Osteoblast (primary cell): Measurements from ENCODE around the gene SYCP2. TPM values are rescaled to one million over a fixed set of nuclear protein-coding genes. Genes with fewer than 3 reads are reported as not detected.

Experiments used
- DNase-seq: peaks from one replicate; pipeline ENCODE4 v3.0.0; 2011; ENCODE audit warnings: low spot score, mixed read lengths; ENCODE audit not compliant: insufficient read length; ENCODE audit errors: missing footprints
- H2AFZ ChIP-seq: 2 replicates; pipeline ENCODE4 v1.6.0; 2011; ENCODE audit warnings: mild to moderate bottlenecking, low read length
- H3K27ac ChIP-seq: 2 replicates; pipeline ENCODE4 v1.5.1; 2011; ENCODE audit warnings: mild to moderate bottlenecking, low read depth, low read length, moderate library complexity
- H3K27me3 ChIP-seq: 2 replicates; pipeline ENCODE4 v1.6.0; 2012; ENCODE audit warnings: mild to moderate bottlenecking, control low read depth, inconsistent platforms, low read length, moderate library complexity; ENCODE audit not compliant: insufficient read depth
- H3K36me3 ChIP-seq: 2 replicates; pipeline ENCODE4 v1.5.1; 2011; ENCODE audit warnings: mild to moderate bottlenecking, low read length, control low read depth, moderate library complexity; ENCODE audit not compliant: insufficient read depth
- H3K4me1 ChIP-seq: 2 replicates; pipeline ENCODE4 v1.5.1; 2011; ENCODE audit warnings: mild to moderate bottlenecking, low read length, control low read depth, moderate library complexity; ENCODE audit not compliant: insufficient read depth
- H3K4me2 ChIP-seq: 2 replicates; pipeline ENCODE4 v1.6.0; 2011; ENCODE audit warnings: mild to moderate bottlenecking, low read length; ENCODE audit not compliant: insufficient read depth
- H3K4me3 ChIP-seq: fragments of 200-600 bp; sonication (generic); 3 replicates; pipeline ENCODE4 v1.5.1; 2012; ENCODE audit warnings: mild to moderate bottlenecking, low read length, inconsistent platforms; ENCODE audit not compliant: insufficient read depth
- H3K79me2 ChIP-seq: 2 replicates; pipeline ENCODE4 v1.6.0; 2012; ENCODE audit warnings: mild to moderate bottlenecking, low read length, control low read depth, inconsistent platforms; ENCODE audit not compliant: insufficient read depth
- H3K9me3 ChIP-seq: 2 replicates; pipeline ENCODE4 v1.5.1; 2011; ENCODE audit warnings: low read depth, low read length, control low read depth
- H4K20me1 ChIP-seq: 2 replicates; pipeline ENCODE4 v1.6.0; 2012; ENCODE audit warnings: mild to moderate bottlenecking, low read length, control low read depth; ENCODE audit not compliant: insufficient read depth
- CTCF ChIP-seq: IDR thresholded peaks from 2 replicates; pipeline ENCODE4 v1.5.1; 2011; ENCODE audit warnings: mild to moderate bottlenecking, low read depth, low read length, moderate library complexity; ENCODE audit errors: extremely low read depth
- total RNA-seq: library from RNA; depleted of rRNA; stranded (reverse); fragments of >200 nt; gene quantifications from 2 replicates; pipeline ENCODE4 v1.2.3, GENCODE V29; 2012

SYCP2 gene
- total RNA-seq, 1 donor = 1.4 TPM

- no peak for TF ChIP-seq CTCF
- H3K27me3 ChIP-seq = no peaks in the 10 kb centered on the region
- peaks cover 3% of the 10 kb centered on the region for H3K4me1 ChIP-seq
- H3K79me2 ChIP-seq = peaks cover 6% of the 10 kb centered on the region
- no peaks in the 10 kb centered on the region for H3K9me3 ChIP-seq
- H2AFZ ChIP-seq = no peak overlapping the region
- no peak overlapping the region for H3K27ac ChIP-seq
- no peak overlapping the region for H3K4me2 ChIP-seq
- no peaks in the 10 kb centered on the region for H4K20me1 ChIP-seq
- peaks cover 22% of the 10 kb centered on the region for H3K36me3 ChIP-seq
- H3K4me3 ChIP-seq = no peak overlapping the region
- no peak for DNase-seq
These were observed 11.3 kb upstream of the SYCP2 start for GRCh38 chr20:59944726-59945125.

- no peak for TF ChIP-seq CTCF
- Histone ChIP-seq H2AFZ (no peak overlapping the region), H3K79me2 (peaks cover 18% of the 10 kb centered on the region), H3K4me1 (peaks cover 3% of the 10 kb centered on the region), H3K36me3 (peaks cover 22% of the 10 kb centered on the region), H4K20me1 (no peaks in the 10 kb centered on the region), H3K4me2 (no peak overlapping the region), H3K4me3 (no peak overlapping the region), H3K27me3 (no peaks in the 10 kb centered on the region), H3K9me3 (no peaks in the 10 kb centered on the region), H3K27ac (no peak overlapping the region)
- DNase-seq = no peak
These were observed 8.8 kb upstream of the SYCP2 start for GRCh38 chr20:59942245-59942644.

- no peak for TF ChIP-seq CTCF
These were observed 7.5 kb upstream of the SYCP2 start for GRCh38 chr20:59940956-59941294.

GRCh38 chr20:59940129-59940955, 6.9 kb upstream of the SYCP2 start, which contains the start of the genes FAM217B and PPP1R3D:
TSS of gene FAM217B (plus strand) at chr20:59940389. CDS start at chr20:59943944, 3,555 bp downstream.
TSS of gene PPP1R3D (minus strand) at chr20:59940305. CDS start at chr20:59939931, 374 bp downstream.
- Histone ChIP-seq H3K36me3 (peaks cover 22% of the 10 kb centered on the region), H4K20me1 (no peaks in the 10 kb centered on the region), H3K27me3 (no peaks in the 10 kb centered on the region), H3K79me2 (peaks cover 18% of the 10 kb centered on the region), H3K9me3 (no peaks in the 10 kb centered on the region), H3K4me2 (peak within 1 kb of the TSS; percentile 83), H2AFZ (peak within 1 kb of the TSS; percentile 98), H3K4me3 (peak within 1 kb of the TSS; percentile 78), H3K27ac (peak within 1 kb of the TSS; percentile 93), H3K4me1 (no peaks in the 10 kb centered on the region)
- no peak for TF ChIP-seq CTCF
- peak; percentile 100 for DNase-seq

More at GRCh38 chr20:59940956-59941294, 7.5 kb upstream of the SYCP2 start:
- no peaks in the 10 kb centered on the region for H4K20me1 ChIP-seq
- peak overlapping the region; percentile 93 for H3K27ac ChIP-seq
- no peaks in the 10 kb centered on the region for H3K27me3 ChIP-seq
- peak overlapping the region; percentile 78 for H3K4me3 ChIP-seq
- no peaks in the 10 kb centered on the region for H3K9me3 ChIP-seq
- H3K4me1 ChIP-seq = peaks cover 3% of the 10 kb centered on the region
- no peak for DNase-seq
- peak overlapping the region; percentile 83 for H3K4me2 ChIP-seq
- H2AFZ ChIP-seq = peak overlapping the region; percentile 98
- H3K79me2 ChIP-seq = peaks cover 18% of the 10 kb centered on the region
- H3K36me3 ChIP-seq = peaks cover 22% of the 10 kb centered on the region
